HG02840 (cell line): ENCODE measurements around the gene TM9SF4.
"Not testable (repeated sequence)": the region's sequence is repeated elsewhere in the genome, so short reads cannot be mapped to it uniquely, and the experiment has no call there.

Experiments
- ATAC-seq: cut with Tn5 transposase; IDR thresholded peaks from one replicate; pipeline ENCODE4 v1.9.1; 2021; ENCODE audit warnings: mild to moderate bottlenecking, moderate library complexity, moderate number of reproducible peaks; ENCODE audit not compliant: unreplicated experiment, low FRiP score

TM9SF4 gene

DNA sequence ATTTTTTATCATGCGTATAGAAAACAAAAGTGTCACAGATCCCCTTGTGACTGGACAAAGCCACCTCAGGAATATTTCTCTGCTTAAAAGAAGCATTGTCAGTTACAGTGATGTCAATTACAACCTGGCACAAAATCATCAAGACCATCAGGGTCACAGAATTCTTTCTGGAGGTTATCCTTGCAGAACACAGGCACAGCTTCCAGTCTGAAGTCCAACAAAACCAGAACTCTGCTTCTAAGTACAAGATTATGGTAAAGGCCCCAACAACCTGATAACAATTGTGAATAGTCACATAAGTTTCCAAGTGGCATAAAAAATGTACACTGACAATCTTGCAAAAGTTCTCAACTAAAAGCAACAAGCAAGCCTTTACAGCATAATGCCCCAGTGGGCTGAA lies 77.0 kb downstream of the TM9SF4 start:
- ATAC-seq, result no peak

DNA sequence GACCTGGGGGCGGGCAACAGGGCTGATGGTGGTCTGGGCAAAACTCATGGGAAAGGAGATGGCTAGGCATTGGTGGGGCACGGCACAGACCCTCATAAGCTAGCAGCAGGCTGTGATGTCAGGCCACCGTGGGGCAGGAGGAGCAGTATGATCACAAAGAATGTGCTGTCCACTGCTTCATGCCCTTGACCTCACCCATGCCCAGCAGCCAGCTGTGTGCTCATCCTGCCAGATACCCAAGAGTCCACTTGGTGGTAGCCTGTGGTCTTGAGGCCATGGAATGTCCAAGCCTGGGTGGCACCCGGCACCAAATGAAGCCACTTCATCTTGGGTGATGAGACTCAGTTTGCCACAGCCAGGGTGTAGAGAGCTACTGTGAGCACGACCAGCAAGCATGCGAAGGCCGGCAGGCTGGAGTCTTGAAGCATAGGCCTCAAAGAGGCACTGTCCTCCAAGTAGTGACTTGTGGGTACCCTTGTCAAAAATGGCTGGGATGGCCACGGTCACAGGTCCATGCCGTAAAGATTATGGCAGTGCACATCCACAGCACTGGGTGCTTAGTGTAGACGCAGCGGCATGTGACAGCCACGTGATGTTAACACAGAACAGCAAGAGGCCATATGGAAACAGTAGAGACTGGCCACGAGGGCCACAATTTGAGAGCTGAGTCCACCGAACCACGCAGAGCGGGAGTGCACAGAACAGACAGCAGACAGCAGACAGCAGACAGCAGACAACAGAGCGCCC lies 79.0 kb downstream of the TM9SF4 start:
- no peak for ATAC-seq

DNA sequence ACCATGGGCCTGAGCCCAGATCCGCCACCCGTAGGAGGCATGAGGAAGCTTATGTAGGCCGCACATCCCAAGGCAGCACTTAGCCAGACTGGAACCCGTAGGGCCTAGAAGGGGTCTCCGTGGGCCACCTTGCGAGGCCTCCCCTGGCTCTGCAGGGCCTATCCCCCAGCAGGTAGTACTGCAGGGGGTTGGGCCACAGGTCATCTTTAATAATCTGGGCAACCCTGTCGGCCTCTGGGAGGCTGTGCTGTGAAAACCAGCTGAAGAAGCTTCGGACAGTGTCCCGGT lies 79.6 kb downstream of the TM9SF4 start:
- ATAC-seq, result no peak

DNA sequence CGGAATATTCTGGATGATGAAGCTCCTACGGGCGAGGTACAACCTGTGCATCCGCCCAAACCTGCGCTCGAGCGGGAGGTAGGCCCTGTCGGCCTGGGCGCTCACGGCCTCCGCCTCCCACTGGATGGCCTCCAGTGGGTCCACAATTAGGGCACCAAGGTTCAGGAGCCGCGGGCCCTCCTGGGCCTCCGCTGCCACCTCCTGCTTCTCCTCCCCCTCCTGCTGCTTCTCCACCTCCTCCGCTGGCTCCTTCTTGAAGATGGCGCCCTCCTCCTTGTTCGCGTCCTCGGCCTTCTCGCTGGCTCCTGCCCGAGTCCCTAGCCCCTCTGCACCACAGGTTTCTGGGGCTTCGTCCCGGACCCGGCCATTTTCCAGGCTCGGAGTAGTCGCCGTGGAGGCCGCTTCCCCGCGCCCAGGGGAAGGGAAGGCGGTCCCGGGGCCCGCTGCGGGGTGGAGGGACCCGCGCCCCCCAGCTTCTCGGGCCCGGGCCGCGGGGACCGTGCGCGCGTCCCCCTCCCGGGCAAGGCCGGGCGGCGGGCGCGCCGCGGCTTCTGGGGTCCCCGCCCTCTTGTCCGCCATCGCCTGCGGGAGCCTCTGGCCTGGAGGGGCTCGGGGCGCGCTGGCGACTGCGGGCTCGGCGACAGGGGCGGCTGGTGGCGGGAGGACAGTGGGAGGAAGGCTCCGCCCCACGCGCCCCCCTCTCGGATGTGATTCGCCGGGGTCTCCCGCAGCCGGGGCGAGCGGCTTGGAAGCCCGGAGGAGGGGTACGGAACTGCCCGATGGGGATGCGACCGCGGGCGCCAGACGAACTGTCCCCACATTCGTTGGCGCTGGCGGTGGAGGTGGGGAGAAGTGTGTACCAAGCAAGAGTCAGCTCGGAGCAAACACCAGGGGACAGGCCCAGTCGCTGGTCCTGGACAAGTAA lies 80.4 kb downstream of the TM9SF4 start:
- ATAC-seq, result no peak

DNA sequence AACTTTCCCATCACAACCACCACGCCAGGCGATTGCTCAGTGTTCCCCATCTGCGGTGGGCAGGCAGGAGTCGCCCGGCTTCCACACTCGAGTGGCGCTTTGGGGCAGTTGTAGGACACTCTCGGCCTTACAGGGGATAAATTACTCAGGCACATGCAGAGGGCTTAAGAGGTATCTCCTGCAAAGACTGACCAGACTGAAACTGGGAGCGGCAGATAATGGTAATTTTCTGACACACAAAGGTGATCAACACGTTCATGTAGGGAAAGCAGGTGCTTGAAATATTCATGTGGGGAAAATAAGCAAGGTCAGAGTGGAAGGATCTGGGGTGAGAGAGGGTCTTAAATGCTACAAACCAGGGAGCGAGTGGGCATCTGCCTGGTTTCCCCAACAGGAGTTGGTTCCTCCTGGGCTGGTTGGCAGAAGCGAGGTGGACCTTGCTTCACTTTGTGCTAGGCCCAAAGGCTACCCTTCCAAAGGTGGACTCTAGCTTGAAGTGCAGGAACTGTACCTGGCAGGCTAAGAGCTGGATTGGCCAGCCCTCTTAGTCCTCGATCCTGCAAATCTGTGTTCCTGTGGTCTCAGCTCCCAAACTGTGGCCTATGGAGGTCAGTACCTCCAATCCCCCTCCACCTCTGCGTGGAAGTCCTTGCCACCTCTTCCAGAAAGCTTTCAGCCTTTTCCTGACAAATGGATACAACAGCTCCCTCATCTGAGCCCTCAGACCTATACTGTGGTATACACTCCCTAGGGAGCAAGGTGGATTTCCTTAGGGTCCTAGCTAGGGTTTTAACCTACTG lies 81.3 kb downstream of the TM9SF4 start:
- no peak for ATAC-seq

DNA sequence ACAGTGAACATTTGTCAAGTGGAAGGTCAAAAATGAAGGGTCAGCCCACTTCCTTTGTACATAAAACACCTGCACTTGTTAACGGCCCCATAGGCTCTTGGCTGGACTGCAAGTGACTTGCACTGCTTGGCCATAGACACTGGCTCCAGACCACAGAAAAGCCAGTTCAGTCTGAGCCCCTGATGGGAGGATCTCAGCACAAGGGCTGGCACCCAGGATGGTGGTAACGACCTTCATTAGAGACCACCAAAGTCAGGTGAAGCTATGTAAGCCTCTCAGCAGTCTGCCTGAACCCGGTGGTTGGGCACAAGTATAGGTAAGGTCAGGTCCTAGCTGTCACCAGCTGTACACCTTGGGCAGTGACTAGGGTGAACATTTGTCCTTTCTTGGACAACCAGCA lies 81.9 kb downstream of the TM9SF4 start:
- no peak for ATAC-seq

DNA sequence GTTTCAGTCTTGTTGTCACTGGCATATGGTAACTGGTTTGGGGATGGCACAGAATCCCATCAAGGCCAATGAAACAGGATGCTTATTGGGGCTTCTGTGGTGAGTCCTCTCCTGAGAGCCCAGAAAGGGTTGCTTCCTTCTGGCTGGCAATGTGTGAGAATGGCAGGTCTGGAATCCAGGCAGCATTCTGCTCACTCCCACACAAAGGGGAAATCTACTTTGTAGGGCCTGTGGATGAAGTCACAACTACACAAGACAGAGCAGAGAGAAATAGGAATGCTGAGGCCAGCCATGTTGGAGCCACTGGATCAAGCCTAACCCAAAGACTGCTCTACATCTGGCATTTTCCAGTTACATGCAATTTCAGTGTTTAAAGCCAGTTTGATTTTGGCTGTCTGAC lies 82.4 kb downstream of the TM9SF4 start:
- ATAC-seq, result no peak

DNA sequence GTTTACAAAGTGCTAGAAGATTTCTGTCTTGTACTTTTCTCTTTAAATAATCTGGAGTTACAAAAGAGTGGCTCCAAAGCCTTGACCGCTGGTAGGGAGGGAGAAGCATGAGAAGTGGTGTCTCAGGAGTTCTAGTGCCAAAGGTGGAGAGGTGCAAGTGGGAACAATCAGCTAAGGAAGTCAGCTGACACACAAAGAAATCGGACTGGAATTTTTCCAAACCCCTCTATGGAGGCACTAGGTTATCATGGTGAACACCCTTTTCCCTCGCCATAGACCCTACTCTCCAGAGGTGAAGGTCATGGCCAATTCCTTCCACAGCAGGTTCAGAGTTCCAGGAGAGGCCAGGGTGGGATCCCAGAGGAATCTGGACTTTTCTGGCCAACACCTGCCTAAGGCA lies 83.2 kb downstream of the TM9SF4 start:
- ATAC-seq, result no peak

DNA sequence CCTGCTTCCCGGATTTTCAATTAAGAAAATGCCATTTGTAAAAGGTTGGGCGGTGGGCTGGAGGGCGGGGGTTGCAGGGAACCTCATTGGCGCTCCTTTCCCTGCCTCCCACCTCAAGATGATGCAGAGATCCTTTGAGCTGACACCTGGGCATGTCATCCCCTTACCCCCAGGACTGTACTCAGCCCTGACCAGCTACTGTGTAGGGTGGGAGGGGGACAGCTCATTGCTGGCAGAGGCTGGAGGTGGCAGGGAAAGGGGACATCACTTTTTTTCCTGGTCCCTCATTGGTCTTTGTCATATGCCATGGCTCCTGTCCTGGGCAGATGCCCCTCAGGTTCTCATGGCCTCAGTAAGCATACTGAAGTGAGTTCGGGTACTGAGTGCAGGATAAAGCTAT lies 83.8 kb downstream of the TM9SF4 start:
- ATAC-seq, result not testable (repeated sequence)

DNA sequence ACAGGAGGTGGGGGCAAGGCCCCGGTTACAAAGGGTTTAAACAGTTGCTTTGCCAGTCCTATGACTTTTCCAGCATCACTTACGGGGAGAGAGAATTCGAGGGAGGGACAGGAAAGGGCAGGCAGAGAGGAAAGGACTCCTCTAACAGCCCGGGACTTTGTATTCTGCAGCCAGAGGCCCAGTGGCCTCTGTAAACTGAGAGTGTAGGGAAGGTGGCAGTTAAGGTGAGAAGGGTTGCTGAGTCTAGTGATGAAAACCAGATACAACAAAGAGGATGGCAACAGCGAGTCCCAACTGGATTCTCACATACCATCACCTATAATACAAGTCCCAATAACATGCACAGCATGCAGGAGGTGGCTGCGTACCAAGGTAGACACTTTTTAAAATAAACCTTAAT lies 84.5 kb downstream of the TM9SF4 start:
- ATAC-seq, result no peak

DNA sequence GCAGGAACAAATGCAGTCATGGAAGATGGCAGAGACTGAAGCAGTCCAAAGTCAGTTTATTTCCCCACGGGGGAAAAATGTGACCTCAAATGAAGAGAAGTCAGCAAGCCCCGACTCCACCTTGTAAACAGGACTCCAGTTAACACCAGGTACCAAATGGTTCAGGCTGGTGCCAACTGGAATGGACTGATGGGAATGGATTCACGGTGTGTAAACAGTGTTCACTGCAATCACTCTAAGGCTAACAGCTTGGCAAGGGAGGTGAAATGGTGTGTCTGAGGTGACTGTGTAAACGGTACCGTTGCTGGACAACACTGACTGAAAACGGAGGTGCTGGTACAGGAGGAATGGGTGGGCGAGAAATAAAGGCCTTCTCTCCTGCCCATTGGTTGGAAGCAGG lies 86.1 kb downstream of the TM9SF4 start:
- ATAC-seq, result no peak

DNA sequence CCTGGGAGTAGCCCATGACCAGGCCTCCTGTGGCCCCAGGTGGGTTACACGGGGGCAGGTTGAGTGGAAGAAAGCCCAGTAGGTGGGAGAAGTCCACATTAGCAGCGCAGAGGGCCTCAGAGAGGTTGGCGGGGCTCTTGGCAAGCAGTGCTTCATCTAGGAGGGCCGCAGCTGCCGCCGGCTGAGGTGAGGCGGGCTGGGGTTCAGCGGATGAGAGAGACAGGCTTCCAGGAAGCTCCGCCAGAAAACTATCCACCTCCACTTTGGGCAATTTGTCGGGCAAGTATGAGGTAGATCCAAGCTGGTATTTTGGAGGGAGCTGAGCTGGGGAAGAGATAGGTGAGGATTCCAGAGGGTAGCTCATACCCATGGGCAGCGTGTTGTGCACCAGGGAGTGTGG lies 87.1 kb downstream of the TM9SF4 start:
- not testable (repeated sequence) for ATAC-seq

DNA sequence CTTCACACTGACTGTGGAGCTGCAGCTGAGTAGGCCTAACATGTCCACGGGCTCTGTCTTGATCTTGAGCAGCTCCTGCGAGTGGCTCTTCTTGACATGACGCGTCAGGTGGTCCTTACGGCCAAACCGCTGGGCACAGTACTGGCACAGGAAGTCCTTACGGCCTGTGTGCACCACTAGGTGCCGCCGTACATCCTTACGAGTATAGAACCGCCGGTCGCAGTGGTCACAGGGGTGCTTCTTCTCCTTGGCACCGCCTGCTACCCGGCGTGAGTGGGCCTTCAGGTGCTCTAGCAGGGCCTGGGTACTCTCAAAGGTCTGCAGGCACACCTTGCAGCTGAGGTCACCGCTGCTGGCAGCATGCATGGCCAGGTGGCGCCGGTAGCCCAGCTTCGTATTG lies 87.6 kb downstream of the TM9SF4 start:
- not testable (repeated sequence) for ATAC-seq

DNA sequence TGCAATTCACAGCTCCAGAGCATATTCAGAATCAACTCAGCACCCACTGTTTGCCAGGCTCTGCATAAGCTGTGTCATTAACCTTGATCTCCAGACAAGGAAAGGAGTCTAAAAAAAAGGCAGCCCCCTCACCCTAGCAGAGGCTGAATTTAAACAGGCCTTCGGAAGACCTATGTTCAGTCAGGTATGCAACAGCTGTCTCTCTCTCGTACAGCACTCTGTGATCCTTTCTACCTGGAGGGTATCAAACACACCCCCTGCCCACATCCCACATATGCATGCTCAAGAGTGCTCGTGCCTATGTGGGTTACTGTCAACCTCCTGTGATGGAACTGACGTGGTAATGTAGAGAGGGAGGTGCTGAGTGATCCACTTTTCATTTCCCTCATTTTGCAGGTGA lies 89.5 kb downstream of the TM9SF4 start:
- no peak for ATAC-seq

DNA sequence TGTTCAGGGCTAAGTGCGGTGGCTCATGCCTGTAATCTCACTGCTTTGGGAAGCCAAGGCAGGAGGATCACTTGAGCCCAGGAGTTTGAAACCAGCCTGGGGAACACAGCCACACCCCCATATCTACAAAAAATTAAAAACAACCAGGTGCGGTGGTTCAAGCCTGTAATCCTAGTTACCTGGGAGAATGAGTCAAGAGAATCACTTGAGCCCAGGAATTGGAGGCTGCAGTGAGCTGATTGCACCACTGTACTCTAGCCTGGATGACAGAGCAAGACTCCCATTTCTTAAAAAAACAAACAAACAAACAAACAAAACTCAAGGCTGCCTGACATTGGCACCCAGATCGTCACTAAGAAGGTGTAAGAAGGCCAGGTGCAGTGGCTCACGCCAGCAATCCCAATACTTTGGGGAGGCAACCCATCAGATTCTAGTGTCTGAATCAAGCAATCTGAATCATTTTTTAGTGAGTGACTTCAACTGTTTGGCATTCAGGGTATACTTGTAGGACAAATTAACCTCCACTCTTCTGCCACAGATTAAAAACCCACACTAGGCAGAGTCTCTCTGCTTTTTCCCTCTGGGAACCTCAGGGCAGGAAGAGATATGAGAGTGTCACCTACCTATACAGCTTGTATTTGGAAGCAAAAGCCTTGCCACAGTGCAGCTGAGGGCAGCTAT lies 91.9 kb downstream of the TM9SF4 start:
- no peak for ATAC-seq

DNA sequence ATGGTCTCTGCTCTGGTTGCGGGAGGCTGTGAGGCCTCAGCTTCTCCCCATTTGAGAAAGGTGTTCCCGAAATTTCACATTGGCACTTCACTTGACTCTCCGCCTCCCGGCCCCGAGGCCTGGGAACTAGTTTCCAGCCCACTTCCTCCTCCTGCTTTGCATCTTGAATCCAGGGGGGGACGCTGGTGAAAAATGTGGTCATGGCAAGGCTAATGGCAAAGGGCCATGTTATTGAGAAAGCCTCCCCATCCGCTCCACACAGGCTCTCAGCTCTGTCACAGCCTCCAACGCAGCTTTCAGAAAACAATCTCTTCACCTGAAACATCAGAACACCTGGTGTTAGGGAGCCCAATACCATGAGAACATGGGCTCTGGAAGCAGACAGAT lies 92.5 kb downstream of the TM9SF4 start:
- no peak for ATAC-seq

DNA sequence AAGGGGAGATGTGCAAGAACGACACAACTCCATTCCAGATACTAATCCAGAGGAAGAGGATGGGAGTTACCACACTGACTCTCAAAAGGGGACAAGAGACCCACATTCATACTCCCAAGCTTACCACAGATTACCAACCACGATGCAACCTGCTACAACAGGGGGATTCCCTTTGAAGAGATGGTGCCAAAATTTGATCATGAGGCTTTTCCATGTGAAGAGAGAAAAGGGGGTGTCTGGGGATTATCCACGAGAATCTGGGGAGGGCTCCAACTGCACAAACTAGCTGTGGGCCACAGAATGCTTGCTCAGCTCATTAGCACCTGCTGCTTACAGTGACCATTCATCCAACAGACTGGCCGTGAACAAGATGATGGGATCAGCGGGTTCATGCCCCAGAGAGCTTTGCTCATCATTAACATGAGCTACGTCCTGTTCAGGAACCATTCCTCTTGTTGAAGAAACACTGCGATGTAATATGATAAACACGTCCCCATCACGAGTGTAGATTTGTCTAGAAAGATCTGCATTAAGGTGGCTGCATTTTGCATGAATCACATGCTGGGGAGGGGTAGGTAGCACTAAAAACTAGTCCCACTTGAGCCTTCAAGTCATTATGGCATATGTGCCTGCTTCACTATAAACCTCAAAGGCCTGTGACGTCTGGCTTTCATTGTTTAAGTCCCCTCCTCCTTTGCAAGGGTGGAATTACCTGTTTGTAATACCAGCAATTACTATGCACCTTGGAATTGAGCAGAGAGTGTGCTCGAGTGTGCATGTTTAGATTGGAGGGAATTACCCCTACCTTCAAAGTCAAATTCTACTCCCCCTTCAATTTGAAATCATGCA lies 94.1 kb downstream of the TM9SF4 start:
- no peak for ATAC-seq

DNA sequence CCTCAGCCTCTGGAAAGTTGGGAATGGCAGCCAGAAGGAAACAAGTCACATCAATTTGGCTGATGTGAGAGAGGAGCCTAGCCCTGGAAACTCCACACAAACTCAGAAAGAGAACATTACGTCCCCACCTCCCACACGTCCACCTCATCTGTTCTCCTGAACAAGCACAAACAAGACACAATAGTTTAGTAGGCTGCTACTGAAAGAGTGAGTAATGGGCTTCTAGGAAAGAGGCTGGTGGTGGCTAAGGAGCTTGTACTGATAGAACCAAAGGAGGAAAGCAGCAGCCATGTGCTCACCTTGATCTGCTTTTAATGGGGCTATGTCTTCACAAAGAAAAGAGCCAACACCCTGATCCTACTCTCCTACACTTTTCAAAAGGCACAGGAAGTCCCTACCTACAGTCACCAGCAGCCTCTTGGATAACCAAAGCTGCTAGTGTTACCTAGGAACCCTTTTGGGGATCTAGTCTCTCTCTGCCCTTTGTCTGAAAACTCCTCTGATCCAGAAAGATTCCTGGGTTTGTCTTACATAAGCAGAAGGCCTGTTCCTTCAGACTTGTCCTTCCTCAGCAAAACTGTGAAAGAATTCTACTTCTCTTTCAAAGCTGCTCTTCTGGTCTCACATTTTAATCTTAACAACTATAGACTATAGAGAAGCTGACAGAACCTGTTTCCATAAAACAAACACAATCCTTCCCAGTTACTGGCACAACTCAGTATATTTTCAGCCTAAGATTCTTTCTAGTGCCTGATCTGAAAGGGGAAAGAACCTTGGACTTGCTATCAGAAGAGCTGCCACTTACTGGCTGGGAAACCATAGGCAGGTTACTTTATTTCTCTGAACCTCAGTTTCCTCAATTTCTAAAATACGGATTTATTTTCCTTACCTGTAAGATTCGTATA lies 94.9 kb downstream of the TM9SF4 start:
- no peak for ATAC-seq
